NCI-H510A treated with DMSO at 0.1 percent for 48 hours (cell line): Measurements from ENCODE around the gene HS3ST4.

Experiments used
- DNase-seq: peaks from one replicate; lab custom pipeline; 2025; lab: John Stamatoyannopoulos, UW

HS3ST4 gene

DNA sequence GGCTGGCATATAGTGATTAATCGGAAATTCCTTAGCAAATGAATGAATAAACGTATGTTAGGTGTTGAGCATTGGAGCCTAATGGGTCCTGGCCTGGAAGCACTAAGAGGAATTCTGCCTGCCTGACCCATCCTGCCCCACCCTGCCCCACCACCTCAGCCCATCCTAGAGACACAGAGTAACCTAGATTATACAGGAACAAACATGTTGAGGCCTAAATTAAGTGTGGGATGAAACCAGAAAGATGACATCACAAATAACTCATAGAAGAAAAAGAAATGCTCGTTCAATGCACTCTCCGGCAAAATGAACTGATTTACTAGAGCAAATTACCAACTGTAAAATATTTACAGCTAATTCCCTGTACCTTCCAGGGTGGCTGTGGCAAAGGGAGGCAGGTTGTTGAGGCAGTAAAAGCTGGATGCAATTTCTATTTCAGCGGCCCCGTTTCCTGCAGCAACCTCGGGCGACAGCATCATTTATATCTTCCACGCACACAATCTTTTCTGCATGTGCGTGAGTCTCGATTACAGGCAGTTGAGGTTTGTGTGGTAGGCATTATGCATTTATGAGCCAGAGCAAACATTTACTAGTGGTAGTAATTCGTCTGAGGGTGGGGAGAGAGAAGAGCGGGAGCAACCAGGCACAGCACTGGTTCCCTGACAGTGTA lies 417.2 kb downstream of the HS3ST4 start:
- DNase-seq, result no peak

DNA sequence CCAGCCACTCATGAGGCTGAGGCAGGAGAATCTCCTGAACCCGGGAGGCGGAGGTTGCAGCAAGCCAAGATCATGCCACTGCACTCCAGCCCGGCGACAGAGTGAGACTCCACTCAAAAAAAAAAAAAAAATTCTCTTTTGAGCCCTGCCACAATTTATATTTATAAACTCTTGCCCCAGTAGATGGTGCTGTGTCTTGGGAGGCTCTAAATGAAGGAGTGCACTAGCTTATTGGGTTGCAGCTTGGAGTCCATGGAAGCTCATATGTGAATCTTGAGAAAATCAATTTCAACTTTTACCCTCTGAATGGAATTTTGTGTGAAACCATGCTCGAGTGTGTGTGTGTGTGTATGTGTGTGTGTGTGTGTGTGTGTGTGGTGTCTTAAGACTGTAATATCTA lies 420.1 kb downstream of the HS3ST4 start:
- no peak for DNase-seq

DNA sequence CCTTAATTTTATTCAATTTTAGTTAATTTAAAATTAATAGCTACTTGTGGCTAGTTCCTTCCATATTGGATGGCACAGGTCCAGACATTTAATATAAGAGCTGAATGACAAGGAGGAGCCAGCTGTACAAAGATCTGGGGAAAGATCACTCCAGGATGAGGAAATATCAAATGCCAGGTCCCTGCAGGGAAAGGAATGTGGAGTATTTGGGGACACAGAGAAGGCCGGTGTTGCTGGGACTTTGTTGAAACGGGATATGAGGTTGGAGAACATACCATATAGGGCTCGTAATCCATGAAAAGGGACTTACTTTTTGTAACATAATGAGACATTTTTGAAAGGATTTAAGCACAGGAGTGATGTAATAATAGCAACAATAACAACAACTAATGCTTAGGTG lies 426.8 kb downstream of the HS3ST4 start:
- DNase-seq, result peak; percentile 32

- no peak for DNase-seq
Observed at GRCh38 chr16:26120729-26121128, 429.0 kb downstream of the HS3ST4 start.

DNA sequence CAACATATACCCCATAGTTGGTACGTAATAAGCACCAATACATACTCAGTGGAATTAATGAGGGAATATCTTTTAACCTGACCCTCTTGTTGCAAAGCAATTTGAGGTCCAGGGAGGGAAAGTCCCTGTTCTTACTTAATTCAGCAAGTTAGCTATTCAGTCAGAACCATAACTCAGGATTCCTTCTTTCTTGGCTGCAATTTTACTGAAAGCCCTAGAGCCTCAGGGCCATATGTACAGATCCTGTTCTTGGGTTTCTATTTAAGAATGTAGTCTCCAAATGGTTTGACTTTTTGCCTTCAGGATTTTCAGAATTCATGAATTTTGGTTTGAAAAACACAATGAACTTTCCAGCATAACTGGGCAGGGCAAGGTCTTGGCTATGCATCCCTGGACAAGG lies 436.5 kb downstream of the HS3ST4 start:
- DNase-seq, result no peak

- no peak for DNase-seq
Observed at GRCh38 chr16:26129997-26130396, 438.2 kb downstream of the HS3ST4 start.

DNA sequence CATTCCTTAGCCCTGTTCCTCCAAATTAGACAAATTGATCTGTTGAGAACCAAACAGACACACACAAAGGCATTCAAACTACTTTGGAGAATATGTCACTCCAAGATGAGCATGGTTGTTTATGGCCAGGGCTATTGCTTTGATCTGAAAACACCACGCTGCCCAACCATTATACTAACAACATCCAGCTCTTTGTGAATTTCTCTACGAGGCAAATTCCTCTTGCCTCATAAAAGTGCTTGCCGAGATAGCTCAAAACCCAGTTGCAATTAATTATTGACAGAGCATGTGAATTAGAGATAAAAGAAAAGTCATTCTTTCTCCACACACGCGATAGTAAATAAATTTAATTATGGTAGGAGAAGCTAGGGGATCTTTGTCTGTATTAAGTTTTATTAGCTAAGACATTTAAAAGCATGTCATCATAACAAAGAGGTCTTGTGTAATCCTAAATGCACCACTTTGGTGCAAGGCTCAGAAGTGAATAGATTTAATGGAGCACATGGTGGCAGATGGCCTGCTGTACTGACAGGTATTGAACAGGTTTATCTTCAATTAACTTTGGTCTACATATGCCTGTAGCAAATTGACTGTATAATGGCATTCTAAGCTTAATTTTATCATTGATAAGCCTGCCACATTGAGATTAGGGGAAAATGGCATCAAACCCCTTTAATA lies 441.8 kb downstream of the HS3ST4 start:
- peak; percentile 65 for DNase-seq

DNA sequence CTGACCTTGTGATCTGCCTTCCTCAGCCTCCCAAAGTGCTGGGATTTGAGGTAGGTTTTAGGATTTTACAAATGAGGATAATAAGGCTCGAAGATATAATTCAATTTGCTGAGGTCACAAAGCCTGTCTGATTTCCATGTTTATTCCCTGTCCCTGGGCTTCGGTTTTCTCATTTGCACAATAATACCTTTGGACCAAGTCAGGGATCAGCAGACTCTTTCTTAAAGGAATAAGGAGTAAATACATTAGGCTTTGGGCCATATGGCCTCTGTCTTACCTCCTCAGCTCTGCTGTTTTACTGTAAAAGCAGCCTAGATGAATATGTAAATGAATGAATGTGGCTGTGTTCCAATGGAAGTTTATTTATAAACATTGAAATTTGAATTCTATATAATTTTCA lies 442.8 kb downstream of the HS3ST4 start:
- no peak for DNase-seq

- DNase-seq, result no peak
Observed at GRCh38 chr16:26137956-26138355, 446.2 kb downstream of the HS3ST4 start.

- no peak for DNase-seq
Observed at GRCh38 chr16:26139091-26139490, 447.3 kb downstream of the HS3ST4 start.

DNA sequence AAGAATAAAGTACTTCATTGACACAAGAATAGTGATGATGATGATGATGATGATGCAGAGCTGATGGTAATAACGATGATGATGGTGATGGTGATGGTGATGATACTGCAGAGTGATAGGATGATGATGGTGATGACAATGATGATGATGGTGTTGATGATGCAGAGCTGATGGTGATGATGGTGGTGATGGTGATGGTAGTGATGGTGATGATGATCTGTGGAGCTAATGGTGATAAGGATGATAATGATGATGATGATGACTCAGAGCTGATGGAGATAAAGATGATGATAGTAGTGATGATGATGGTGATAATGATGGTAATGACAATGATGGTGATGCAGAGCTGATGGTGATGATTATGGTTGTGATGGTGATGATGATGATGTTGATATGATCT lies 448.1 kb downstream of the HS3ST4 start:
- no peak for DNase-seq

- DNase-seq, result no peak
Observed at GRCh38 chr16:26149364-26150190, 457.8 kb downstream of the HS3ST4 start.

GRCh38 chr16:26155221-26155620 lies 463.5 kb downstream of the HS3ST4 start:
- no peak for DNase-seq

DNA sequence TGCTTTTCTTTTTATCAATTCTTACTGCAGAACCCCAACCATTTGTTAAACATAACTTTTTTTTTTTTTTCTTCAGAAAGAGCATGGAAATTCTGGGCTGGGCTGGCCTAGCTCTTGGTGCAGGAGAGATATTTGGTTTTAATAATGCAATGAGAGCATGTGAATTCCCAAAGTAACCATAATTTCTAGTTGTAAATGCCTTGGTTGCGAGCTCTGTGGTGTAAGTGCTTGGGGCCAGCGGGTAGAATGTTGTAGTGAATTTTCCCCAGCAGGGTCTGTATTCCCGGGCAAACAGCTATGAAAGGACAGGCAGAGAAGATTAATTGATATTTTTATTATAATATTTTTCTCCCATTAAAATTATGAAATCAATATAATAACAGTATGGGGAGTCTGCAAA lies 465.6 kb downstream of the HS3ST4 start:
- no peak for DNase-seq

DNA sequence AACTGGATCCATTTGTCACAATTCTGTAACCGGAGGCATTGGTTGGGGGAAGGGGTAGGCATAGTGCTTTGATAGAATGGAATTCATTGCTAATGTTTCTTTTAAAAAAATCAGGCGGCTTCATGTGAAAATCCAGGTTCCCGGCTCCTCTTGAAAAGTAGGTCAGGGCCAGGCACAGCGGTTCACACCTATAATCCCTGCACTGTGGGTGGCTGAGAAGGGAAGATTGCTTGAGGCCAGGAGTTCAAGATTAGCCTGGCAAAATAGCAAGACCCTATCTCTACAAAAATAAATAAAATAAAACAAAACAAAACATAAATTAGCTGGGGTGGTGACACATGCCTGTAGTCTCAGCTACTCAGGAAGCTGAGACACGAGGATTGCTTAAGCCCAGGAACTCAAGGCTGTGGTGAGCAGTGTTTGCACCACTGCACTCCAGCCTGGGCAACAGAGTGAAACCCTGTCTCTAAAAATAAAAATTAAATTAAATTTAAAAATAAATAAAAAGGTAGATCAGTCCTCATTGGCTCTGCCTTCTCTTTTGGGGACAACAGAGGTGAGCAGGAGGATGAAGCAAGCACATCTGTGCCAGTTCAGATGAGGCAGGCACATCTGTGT lies 466.5 kb downstream of the HS3ST4 start:
- DNase-seq, result no peak

DNA sequence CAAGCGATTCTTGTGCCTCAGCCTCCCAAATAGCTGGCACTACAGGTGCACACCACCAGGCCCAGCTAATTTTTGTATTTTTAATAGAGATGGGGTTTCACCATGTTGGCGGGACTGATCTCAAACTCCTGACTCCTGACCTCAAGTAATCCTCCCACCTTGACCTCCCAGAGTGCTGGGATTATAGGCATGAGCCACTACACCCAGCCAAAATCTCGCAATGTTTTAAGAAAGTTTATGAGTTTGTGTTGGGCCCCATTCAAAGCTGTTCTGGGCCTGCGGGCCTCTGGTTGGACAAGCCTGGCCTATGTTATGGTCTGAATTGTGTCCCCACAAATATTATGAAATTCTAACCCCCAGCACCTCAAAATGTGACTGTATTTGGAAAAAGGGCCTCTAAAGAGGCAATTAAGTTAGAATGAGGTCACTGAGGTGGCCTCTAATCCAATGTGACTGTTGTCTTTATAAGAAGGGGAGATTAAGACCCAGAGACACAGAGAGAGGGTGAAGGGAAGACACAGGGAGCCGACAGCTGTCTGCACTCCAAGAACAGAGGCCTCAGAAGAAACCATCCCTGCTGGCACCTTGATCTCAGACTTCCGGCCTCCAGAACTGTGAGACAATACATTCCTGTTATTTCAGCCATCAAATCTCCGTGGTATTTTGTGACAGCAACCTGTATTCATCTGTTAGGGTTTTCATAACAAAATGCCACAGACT lies 469.9 kb downstream of the HS3ST4 start:
- DNase-seq, result no peak

GRCh38 chr16:26169473-26169872 lies 477.7 kb downstream of the HS3ST4 start:
- DNase-seq, result no peak

DNA sequence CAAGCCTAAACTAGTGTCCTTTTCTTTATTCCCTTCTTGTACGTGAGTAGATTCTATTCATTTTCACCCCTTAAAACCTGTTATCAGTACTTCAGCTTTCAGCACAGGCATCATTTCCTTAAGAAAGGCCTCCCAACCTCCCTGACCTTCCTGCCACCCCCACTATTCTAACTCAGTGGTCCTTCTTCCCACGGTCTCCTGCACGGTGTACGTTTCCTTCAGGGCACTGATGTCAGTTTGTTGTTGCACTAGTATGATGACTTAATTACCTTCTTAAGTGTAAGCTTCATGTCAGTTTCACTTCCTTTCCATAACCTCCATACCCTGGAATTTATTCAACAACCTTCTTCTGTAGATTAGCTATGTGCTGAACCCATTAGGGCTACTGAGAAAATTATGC lies 484.2 kb downstream of the HS3ST4 start:
- no peak for DNase-seq

- no peak for DNase-seq
Observed at GRCh38 chr16:26177438-26177837, 485.7 kb downstream of the HS3ST4 start.

DNA sequence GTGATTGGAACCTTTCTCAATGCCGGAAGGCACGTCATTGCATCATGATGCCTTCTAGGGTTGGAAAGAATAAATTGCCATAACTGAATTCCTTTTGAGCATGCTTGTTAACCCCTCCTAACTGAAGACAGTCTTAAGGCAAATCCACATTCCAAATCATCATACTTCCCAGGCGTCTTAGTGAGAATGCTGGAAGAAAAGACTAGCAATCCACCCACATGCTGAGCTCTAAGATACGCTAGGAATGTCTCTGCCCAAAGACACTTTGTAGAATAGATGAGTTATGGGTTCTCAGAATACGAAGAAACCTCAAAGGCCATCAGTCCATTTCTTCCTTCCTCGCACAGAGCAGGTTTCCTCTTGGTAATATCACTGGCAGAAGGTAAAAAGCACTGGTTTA lies 486.5 kb downstream of the HS3ST4 start:
- DNase-seq, result no peak

- no peak for DNase-seq
Observed at GRCh38 chr16:26186091-26186615, 494.4 kb downstream of the HS3ST4 start.
